H1 (cell line): ENCODE measurements around the gene GNS.

Experiments
- BRCA1 ChIP-seq: IDR thresholded peaks from 2 replicates; pipeline ENCODE4 v1.6.1; 2012; ENCODE audit warnings: low read depth, low read length, improper control_type of control experiment
- POLR2A ChIP-seq, 2 experiments: IDR thresholded peaks; 1 replicate in 1 of 2; 2 replicates in 1 of 2; pipeline ENCODE4 v1.6.1; 2011; ENCODE audit warnings: low read depth in 2 of 2, low read length in 2 of 2, mild to moderate bottlenecking in 2 of 2; ENCODE audit errors: control extremely low read depth in 1 of 2
- POLR2AphosphoS5 ChIP-seq: IDR thresholded peaks from 2 replicates; pipeline ENCODE4 v1.6.1; 2011; ENCODE audit warnings: low read depth, low read length
- TF ChIP-seq, protein P1 (sequence below), 3 experiments: IDR thresholded peaks; 1 replicate in 2 of 3; 2 replicates in 1 of 3; pipeline versions ENCODE4 v1.5.1 to v1.6.1; 2011; ENCODE audit warnings: low read length in 3 of 3, mild to moderate bottlenecking in 3 of 3, inconsistent platforms in 2 of 3, low read depth in 1 of 3, moderate library complexity in 1 of 3; ENCODE audit not compliant: insufficient read depth in 1 of 3; ENCODE audit errors: control extremely low read depth in 1 of 3

DNA sequence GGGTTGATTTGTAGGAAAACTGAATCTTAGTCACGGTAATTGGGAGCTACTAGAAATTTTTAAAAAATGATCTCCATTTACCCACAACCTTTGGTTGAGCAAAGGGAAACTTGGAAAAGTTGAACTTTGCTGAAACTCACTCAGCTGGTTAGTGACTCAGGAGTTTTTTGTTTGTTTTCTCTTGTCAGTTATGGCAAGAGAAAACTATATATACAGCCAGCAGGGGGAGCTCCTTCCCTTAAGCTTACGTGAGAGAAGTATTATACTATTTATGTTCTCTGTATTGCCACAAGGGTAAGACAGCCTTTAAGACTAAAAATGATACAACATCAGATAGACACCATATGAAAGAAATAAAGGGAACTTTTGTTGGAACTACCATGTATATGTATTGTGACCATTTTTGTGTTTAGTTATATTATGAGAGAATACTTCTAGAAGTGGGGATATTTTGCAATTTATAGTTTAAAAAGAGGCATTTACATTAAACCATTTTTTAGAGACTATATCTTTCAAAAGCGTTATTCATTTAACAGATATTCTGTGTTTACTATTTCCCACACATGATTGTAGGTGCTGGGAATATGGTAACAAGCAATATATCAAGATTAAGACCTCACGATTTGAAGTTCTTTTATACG, 37.1 kb upstream of the GNS start:
- TF ChIP-seq, protein P1, sequence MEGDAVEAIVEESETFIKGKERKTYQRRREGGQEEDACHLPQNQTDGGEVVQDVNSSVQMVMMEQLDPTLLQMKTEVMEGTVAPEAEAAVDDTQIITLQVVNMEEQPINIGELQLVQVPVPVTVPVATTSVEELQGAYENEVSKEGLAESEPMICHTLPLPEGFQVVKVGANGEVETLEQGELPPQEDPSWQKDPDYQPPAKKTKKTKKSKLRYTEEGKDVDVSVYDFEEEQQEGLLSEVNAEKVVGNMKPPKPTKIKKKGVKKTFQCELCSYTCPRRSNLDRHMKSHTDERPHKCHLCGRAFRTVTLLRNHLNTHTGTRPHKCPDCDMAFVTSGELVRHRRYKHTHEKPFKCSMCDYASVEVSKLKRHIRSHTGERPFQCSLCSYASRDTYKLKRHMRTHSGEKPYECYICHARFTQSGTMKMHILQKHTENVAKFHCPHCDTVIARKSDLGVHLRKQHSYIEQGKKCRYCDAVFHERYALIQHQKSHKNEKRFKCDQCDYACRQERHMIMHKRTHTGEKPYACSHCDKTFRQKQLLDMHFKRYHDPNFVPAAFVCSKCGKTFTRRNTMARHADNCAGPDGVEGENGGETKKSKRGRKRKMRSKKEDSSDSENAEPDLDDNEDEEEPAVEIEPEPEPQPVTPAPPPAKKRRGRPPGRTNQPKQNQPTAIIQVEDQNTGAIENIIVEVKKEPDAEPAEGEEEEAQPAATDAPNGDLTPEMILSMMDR (IDR thresholded peaks at IDR 0.05; ENCODE audit: control extremely low read depth in 1 of 3, insufficient read depth in 1 of 3, low read depth in 1 of 3, low read length in 3 of 3), result peak in 2 of 3 experiments; percentile 65; a peak in 2 of 4 replicates
- TF ChIP-seq POLR2AphosphoS5 (no peak), POLR2A (IDR thresholded peaks at IDR 0.05; ENCODE audit: control extremely low read depth in 1 of 2, low read depth in 2 of 2, low read length in 2 of 2) (no peak), BRCA1 (no peak)
